Uterus (tissue), 4 donors: ENCODE measurements around the gene CASKIN2. TPM values are rescaled to one million over a fixed set of nuclear protein-coding genes. Genes with fewer than 3 reads are reported as not detected.

Experiments used
- DNase-seq, 2 donors: peaks; one replicate each; pipeline ENCODE4 v3.0.0-alpha.2; 2019 to 2020
- H3K27ac ChIP-seq, 2 donors: fragments of 200-600 bp; sonication (generic); 1 replicate in 1 of 2; 2 replicates in 1 of 2; pipeline ENCODE4 v1.5.1; 2016 to 2018
- H3K27me3 ChIP-seq, 2 donors: fragments of 200-600 bp; sonication (generic); one replicate each; pipeline ENCODE4 v1.5.1; 2018 to 2019; ENCODE audit warnings: control low read depth in 1 of 2
- H3K36me3 ChIP-seq, 2 donors: fragments of 200-600 bp; sonication (generic); one replicate each; pipeline ENCODE4 v1.5.1; 2019; ENCODE audit warnings: control low read depth in 1 of 2
- H3K4me1 ChIP-seq, 2 donors: fragments of 200-600 bp; sonication (generic); one replicate each; pipeline ENCODE4 v1.5.1; 2018 to 2019; ENCODE audit warnings: control low read depth in 1 of 2
- H3K4me3 ChIP-seq, 2 donors: fragments of 200-600 bp; sonication (generic); 1 replicate in 1 of 2; 2 replicates in 1 of 2; pipeline ENCODE4 v1.5.1; 2018 to 2019; ENCODE audit warnings: mild to moderate bottlenecking in 1 of 2
- H3K9me3 ChIP-seq, 2 donors: fragments of 200-600 bp; sonication (generic); one replicate each; pipeline ENCODE4 v1.5.1; 2019; ENCODE audit warnings: control low read depth in 1 of 2
- POLR2A ChIP-seq, 2 donors: fragments of 450-650 bp; IDR thresholded peaks; one replicate each; pipeline ENCODE4 v1.6.1; 2016; ENCODE audit warnings: antibody characterized with exemption in 2 of 2, mild to moderate bottlenecking in 1 of 2, moderate library complexity in 1 of 2
- intact Hi-C: fragments of 100-400 bp; cut with DNase I; formaldehyde crosslinking; loops from one replicate; pipeline ENCODE4 v1.15.1; 2023; ENCODE audit warnings: low total_unique reads
- total RNA-seq, 4 donors: library from RNA; depleted of rRNA in 3 of 4; stranded (reverse); fragments of >200 nt in 3 of 4; gene quantifications; one replicate each; pipeline versions ENCODE4 v1.1.0 to v1.2.4, GENCODE V29; 2014 to 2023
- TF ChIP-seq, protein P1 (sequence below), 4 experiments: fragments of 200-600 bp in 2 of 4; fragments of 450-650 bp in 2 of 4; sonication (generic) in 2 of 4; IDR thresholded peaks; one replicate each; pipeline ENCODE4 v1.5.1; 2016 to 2019; ENCODE audit warnings: antibody characterized with exemption in 4 of 4, mild to moderate bottlenecking in 2 of 4, moderate library complexity in 1 of 4
- donor health status: DM: yes; HTN: yes; CAD: no.

The CASKIN2 gene
- total RNA-seq, 4 donors from 2014 or later, result 7.4 to 122 (median 15.5) TPM

DNA sequence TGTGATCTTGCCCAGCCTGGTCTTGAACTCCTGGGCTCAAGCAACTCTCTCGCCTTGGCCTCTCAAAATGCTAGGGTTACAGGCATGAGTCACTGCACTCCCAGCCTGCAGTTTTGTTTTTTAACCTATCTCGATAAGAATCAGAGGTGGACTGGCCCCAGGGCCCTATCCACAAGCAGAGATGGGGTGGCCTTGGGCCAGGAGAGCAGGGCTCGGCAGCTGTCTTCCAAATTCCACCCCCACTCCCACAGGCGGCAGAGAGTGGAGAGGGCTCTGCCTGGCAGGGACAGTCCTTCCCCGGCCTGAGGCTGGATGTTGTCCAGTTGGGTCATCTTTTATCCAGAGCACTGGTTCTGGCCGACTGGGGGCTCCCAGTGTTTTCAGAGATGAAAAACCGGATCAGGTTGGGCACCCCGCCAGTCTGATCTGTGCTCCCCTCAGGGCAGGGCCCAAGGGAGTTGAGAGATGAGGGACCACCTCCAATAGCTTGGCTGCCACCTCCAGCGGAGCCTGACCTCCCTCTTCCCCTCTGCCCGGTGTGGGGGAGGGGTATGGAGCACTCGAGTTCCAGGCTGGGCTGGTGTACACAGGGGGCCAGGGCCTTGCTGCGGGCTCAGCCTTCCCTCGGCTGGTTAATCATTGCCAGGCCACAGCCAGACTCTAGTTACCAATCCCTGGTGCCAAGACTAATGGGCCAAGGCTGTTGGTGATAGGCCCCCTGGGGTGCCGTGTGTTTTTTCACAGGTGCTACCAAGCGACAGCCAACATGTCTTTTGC is 41.9 kb upstream of the CASKIN2 start:
- H3K27ac ChIP-seq, result peak overlapping the region; percentile 49 to 64
- peak; percentile 44 to 73 for DNase-seq

DNA sequence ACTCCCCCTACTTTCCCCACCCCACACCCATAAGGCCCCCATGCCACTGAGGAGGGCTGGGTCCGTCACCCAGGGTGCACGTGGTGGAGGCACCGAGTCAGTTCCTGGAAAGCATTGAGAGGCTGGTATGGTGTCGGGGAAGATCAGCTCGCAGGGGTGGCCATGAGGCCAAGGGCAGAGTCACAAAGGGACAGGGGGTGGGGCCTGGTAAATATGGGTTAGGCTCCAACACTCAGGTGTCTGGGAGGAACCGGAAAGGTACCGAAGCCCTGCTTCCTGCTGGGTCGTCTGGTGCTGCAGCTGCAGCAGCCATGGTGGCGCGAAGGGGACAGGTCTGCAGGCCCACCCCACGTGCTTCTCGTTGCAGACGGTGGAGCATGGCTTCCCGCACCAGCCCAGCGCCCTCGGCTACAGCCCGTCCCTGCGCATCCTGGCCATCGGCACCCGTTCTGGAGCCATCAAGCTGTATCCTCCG is 40.4 kb upstream of the CASKIN2 start:
- Histone ChIP-seq H3K4me3 (no peak overlapping the region), H3K9me3 (no peaks in the 10 kb centered on the region), H3K27ac (no peak overlapping the region), H3K27me3 (no peaks in the 10 kb centered on the region), H3K36me3 (no peaks in the 10 kb centered on the region), H3K4me1 (no peaks in the 10 kb centered on the region)
- TF ChIP-seq, protein P1, sequence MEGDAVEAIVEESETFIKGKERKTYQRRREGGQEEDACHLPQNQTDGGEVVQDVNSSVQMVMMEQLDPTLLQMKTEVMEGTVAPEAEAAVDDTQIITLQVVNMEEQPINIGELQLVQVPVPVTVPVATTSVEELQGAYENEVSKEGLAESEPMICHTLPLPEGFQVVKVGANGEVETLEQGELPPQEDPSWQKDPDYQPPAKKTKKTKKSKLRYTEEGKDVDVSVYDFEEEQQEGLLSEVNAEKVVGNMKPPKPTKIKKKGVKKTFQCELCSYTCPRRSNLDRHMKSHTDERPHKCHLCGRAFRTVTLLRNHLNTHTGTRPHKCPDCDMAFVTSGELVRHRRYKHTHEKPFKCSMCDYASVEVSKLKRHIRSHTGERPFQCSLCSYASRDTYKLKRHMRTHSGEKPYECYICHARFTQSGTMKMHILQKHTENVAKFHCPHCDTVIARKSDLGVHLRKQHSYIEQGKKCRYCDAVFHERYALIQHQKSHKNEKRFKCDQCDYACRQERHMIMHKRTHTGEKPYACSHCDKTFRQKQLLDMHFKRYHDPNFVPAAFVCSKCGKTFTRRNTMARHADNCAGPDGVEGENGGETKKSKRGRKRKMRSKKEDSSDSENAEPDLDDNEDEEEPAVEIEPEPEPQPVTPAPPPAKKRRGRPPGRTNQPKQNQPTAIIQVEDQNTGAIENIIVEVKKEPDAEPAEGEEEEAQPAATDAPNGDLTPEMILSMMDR (IDR thresholded peaks at IDR 0.05), result no peak
- TF ChIP-seq POLR2A (IDR thresholded peaks at IDR 0.05), result no peak
- intact Hi-C loops, result no loop called here
- DNase-seq, result no peak

More for the DNA sequence above, 41.9 kb upstream of the CASKIN2 start:
- H3K36me3 ChIP-seq, result no peaks in the 10 kb centered on the region
- no peak for TF ChIP-seq POLR2A (IDR thresholded peaks at IDR 0.05)
- TF ChIP-seq, protein P1 (IDR thresholded peaks at IDR 0.05), result no peak
- no peaks in the 10 kb centered on the region for H3K4me1 ChIP-seq
- no peaks in the 10 kb centered on the region for H3K27me3 ChIP-seq
- intact Hi-C loops, result no loop called here
- H3K9me3 ChIP-seq, result no peaks in the 10 kb centered on the region
- no peak overlapping the region for H3K4me3 ChIP-seq

DNA sequence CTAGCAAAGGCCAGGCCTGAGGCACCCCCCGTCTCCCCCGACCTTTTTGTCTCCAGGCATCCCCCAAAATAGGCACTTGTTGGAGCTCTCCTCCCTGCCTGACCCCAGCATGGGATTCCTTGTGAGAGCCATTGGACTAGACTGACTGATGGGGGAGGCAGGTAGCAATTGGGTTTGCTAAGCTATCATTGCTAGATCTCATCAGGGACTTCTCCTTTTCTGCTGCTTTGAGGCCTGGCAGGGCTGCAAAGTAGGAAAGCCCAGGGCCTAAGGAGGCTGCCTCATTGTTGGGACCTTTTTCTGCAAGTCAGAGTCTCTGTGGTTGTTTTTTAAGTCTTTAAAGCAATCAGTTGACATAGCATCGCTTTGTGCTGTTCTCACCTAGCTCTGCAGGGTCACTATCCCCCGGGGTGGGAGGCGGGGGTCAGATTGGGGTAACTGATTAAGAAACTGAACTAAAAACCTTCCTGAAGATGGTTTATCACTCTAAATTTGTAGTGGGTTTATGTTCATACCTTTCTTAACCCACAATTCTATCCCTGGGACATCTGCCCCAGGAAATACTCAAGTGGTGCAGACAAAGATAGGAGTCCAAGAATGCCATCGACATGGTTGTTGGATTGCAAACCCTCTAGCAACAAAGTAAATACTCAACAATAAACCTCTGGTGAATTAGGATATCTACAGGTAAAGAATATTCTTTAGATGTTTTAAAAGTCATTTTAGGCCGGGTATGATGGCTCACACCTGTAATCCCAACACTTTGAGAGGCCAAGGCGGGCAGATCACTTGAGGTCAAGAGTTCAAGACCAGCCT is 38.2 kb upstream of the CASKIN2 start:
- Histone ChIP-seq H3K36me3 (no peaks in the 10 kb centered on the region), H3K9me3 (no peaks in the 10 kb centered on the region), H3K27me3 (no peaks in the 10 kb centered on the region), H3K4me1 (no peaks in the 10 kb centered on the region), H3K27ac (no peak overlapping the region), H3K4me3 (no peak overlapping the region)
- no peak for DNase-seq
- intact Hi-C loops, result no loop called here
- TF ChIP-seq, protein P1 (IDR thresholded peaks at IDR 0.05), result no peak
- TF ChIP-seq POLR2A (IDR thresholded peaks at IDR 0.05), result no peak

DNA sequence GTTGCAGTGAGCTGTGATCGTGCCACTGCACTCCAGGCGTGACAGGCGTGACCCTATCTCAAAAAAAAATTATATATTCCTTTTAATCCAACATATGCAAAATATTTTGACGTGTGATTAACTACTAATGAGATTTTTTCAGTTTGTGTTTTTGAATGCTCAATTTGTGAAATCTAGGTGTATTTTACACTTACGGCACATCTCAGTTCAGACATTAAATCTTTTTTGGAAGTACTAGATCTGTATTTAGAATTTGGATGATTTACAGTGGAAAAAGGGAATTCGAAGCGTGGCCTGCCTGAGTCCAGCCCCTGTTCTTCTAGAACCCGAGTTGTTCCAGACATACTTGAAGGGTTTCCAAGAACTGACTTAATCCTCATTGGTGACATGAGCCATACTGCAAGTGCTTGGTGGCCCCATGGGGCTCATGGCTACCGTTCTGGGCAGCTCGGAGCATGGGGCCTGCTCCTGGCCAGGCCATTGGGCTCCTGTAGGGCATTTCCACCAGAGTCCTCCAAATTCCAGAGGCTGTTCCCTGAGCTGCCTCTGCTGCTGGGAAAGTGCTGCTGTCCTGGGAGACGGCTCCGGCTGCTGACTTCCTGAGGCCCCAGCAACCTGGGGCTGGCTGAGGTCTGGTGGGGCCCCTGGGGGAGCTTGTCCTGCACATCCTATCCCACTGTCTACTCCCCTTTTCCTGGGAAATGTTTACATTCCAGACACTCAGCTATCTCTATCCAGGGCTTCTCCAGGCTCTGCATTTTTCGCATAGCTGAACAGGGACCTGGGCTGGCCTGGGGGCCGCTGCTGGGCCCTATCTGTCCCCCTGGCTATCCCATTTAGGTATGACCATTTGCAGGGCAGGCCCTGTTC is 37.3 kb upstream of the CASKIN2 start:
- no peak overlapping the region for H3K27ac ChIP-seq

More for the DNA sequence above, 37.3 kb upstream of the CASKIN2 start:
- Histone ChIP-seq H3K4me1 (no peaks in the 10 kb centered on the region), H3K27me3 (no peaks in the 10 kb centered on the region), H3K36me3 (no peaks in the 10 kb centered on the region), H3K4me3 (no peak overlapping the region), H3K9me3 (no peaks in the 10 kb centered on the region)
- no peak for DNase-seq
- intact Hi-C loops, result no loop called here
- TF ChIP-seq, protein P1 (IDR thresholded peaks at IDR 0.05), result no peak
- no peak for TF ChIP-seq POLR2A (IDR thresholded peaks at IDR 0.05)
